Aorta (tissue), 5 donors: Measurements from ENCODE around the gene GPATCH8. TPM values are rescaled to one million over a fixed set of nuclear protein-coding genes. Genes with fewer than 3 reads are reported as not detected.
A peak's percentile ranks its signal among the peaks of the same experiment; 100 is the strongest.
"Not testable (repeated sequence)": the region's sequence is repeated elsewhere in the genome, so short reads cannot be mapped to it uniquely, and the experiment has no call there.

Experiments used
- ATAC-seq: fragments of 200-7000 bp; cut with Tn5 transposase; one replicate; pipeline ENCODE4 v1.9.1; 2022; ENCODE audit warnings: moderate library complexity; ENCODE audit not compliant: low FRiP score
- DNase-seq, 2 donors: peaks; one replicate each; pipeline ENCODE4 v3.0.0-alpha.2; 2020
- H3K27ac ChIP-seq, 2 donors: one replicate each; pipeline ENCODE4 v1.5.1; 2013; ENCODE audit warnings: low read length in 2 of 2, mild to moderate bottlenecking in 2 of 2, moderate library complexity in 2 of 2, control low read depth in 1 of 2, inconsistent platforms in 1 of 2, low read depth in 1 of 2
- H3K27me3 ChIP-seq, 2 donors: one replicate each; pipeline ENCODE4 v1.6.1; 2013; ENCODE audit warnings: control low read depth in 1 of 2, low read length in 1 of 2, mild to moderate bottlenecking in 1 of 2, moderate library complexity in 1 of 2; ENCODE audit not compliant: insufficient read depth in 2 of 2, control insufficient read depth in 1 of 2
- H3K36me3 ChIP-seq, 2 donors: one replicate each; pipeline ENCODE4 v1.6.1; 2013; ENCODE audit warnings: control low read depth in 1 of 2, low read length in 1 of 2, mild to moderate bottlenecking in 1 of 2; ENCODE audit not compliant: insufficient read depth in 2 of 2, control insufficient read depth in 1 of 2
- H3K4me1 ChIP-seq, 2 donors: one replicate each; pipeline ENCODE4 v1.6.1; 2013; ENCODE audit warnings: low read length in 2 of 2, control low read depth in 1 of 2, mild to moderate bottlenecking in 1 of 2, moderate library complexity in 1 of 2; ENCODE audit not compliant: insufficient read depth in 2 of 2, control insufficient read depth in 1 of 2
- H3K4me3 ChIP-seq, 2 donors: one replicate each; pipeline ENCODE4 v1.5.1; 2013; ENCODE audit warnings: low read length in 2 of 2, control low read depth in 1 of 2, mild to moderate bottlenecking in 1 of 2
- H3K9me3 ChIP-seq: one replicate; pipeline ENCODE4 v1.6.1; 2013; ENCODE audit warnings: mild to moderate bottlenecking, low read length; ENCODE audit not compliant: control insufficient read depth
- WGBS, 2 donors: extraction: QIAGEN DNeasy Blood & Tissue Kit; methylation state at CpG; one replicate each; pipeline ENCODE4 v1.1.7; 2013; 5-methylcytosine and 5-hydroxymethylcytosine counted together
- intact Hi-C, 2 donors: fragments of 100-400 bp; cut with DNase I; formaldehyde crosslinking; loops; one replicate each; pipeline versions ENCODE4 v1.14.2 to v1.15.0; 2022
- polyA plus RNA-seq, 2 donors: library from polyadenylated mRNA; stranded (reverse); fragments of 200-250 nt; gene quantifications; one replicate each; pipeline ENCODE4 v1.2.3, GENCODE V29; 2013
- total RNA-seq, 2 donors: library from RNA; stranded (reverse); fragmentation: NEBNext Ultra II Directional; extraction: Animal tissue kit (Norgen Biotek cat#: 25700); gene quantifications; one replicate each; pipeline ENCODE4 v1.2.1, GENCODE V29; 2021
- donor health status: healthy with polysubstance abuse.
- donor health status: Bipolar disorder and iron deficiency.
- donor health status: DM: no; HTN: no; CAD: no.
- donor health status: DM: no; HTN: no; CAD: no.
- donor health status: DM: yes; HTN: yes; CAD: no.

Gene GPATCH8
- total and polyA plus RNA-seq, 4 donors: 4.9 to 56.5 (median 27.3) TPM

- H3K27ac ChIP-seq: peak overlapping the region in 1 of 2 donors; percentile 7
- no peaks in the 10 kb centered on the region for H3K27me3 ChIP-seq
- no peaks in the 10 kb centered on the region for H3K9me3 ChIP-seq
- no peak for ATAC-seq
- intact Hi-C loops: no loop called here
- no peak overlapping the region for H3K4me3 ChIP-seq
- WGBS, 2 donors: 35 to 39% methylated on average over 5 of the region's 5 CpGs
- no peaks in the 10 kb centered on the region for H3K4me1 ChIP-seq
- H3K36me3 ChIP-seq: no peaks in the 10 kb centered on the region
- no peak for DNase-seq
These were observed 40.2 kb upstream of the GPATCH8 start for GRCh38 chr17:44543213-44543904.

GRCh38 chr17:44541884-44542581, 38.8 kb upstream of the GPATCH8 start:
- H3K9me3 ChIP-seq: no peaks in the 10 kb centered on the region
- H3K4me1 ChIP-seq: no peaks in the 10 kb centered on the region
- intact Hi-C loops: no loop called here
- no peaks in the 10 kb centered on the region for H3K27me3 ChIP-seq
- WGBS, 2 donors: 58 to 64% methylated on average over 8 of the region's 8 CpGs
- H3K36me3 ChIP-seq: no peaks in the 10 kb centered on the region
- ATAC-seq: no peak
- H3K27ac ChIP-seq: no peak overlapping the region
- H3K4me3 ChIP-seq: no peak overlapping the region
- no peak for DNase-seq

- 94 to 95% methylated on average over 11 of the region's 11 CpGs for WGBS, 2 donors
- Histone ChIP-seq H3K27ac (no peak overlapping the region), H3K4me1 (no peaks in the 10 kb centered on the region), H3K27me3 (no peaks in the 10 kb centered on the region), H3K9me3 (no peaks in the 10 kb centered on the region), H3K36me3 (no peaks in the 10 kb centered on the region), H3K4me3 (no peak overlapping the region)
- intact Hi-C loops: no loop called here
- ATAC-seq: no peak
- no peak for DNase-seq
These were observed 37.3 kb upstream of the GPATCH8 start for GRCh38 chr17:44540246-44541084.

- Histone ChIP-seq H3K36me3 (no peaks in the 10 kb centered on the region), H3K4me3 (no peak overlapping the region), H3K9me3 (no peaks in the 10 kb centered on the region), H3K27ac (no peak overlapping the region), H3K4me1 (no peaks in the 10 kb centered on the region), H3K27me3 (no peaks in the 10 kb centered on the region)
- DNase-seq (no peak), ATAC-seq (no peak)
- 82 to 85% methylated on average over 15 of the region's 15 CpGs for WGBS, 2 donors
- intact Hi-C loops: no loop called here
These were observed 36.5 kb upstream of the GPATCH8 start for GRCh38 chr17:44539673-44540072.

- ATAC-seq, DNase-seq, H3K9me3 ChIP-seq, intact Hi-C loops, H3K27ac ChIP-seq, H3K4me1 ChIP-seq, H3K4me3 ChIP-seq, H3K27me3 ChIP-seq, H3K36me3 ChIP-seq: not testable (repeated sequence)
- WGBS, 2 donors: 98 to 100% methylated on average over 3 of the region's 3 CpGs
These were observed 34.7 kb upstream of the GPATCH8 start for GRCh38 chr17:44537922-44538321.

GRCh38 chr17:44536090-44536953, 33.1 kb upstream of the GPATCH8 start:
- Histone ChIP-seq H3K9me3 (no peaks in the 10 kb centered on the region), H3K36me3 (no peaks in the 10 kb centered on the region), H3K27me3 (no peaks in the 10 kb centered on the region), H3K4me3 (no peak overlapping the region), H3K27ac (no peak overlapping the region), H3K4me1 (no peaks in the 10 kb centered on the region)
- DNase-seq (no peak), ATAC-seq (peak; percentile 6)
- intact Hi-C loops: no loop called here
- 69 to 71% methylated on average over 12 of the region's 12 CpGs for WGBS, 2 donors

GRCh38 chr17:44533533-44534246, 30.5 kb upstream of the GPATCH8 start:
- Histone ChIP-seq H3K4me3 (no peak overlapping the region), H3K27me3 (no peaks in the 10 kb centered on the region), H3K27ac (peak overlapping the region in 1 of 2 donors; percentile 11), H3K36me3 (no peaks in the 10 kb centered on the region), H3K4me1 (no peaks in the 10 kb centered on the region), H3K9me3 (no peaks in the 10 kb centered on the region)
- peak; percentile 95 to 98 for DNase-seq
- intact Hi-C loops: loop anchor here (1.0 to 2.0 kb wide), 3 partner anchors 27 to 103 kb away; no protein-coding TSS in a partner anchor
- ATAC-seq: peak; percentile 94
- WGBS, 2 donors: 10 to 12% methylated on average over 21 of the region's 21 CpGs
